ENCODE data around the gene ATRAID. TPM values are rescaled to one million over a fixed set of nuclear protein-coding genes. Genes with fewer than 3 reads are reported as not detected.

The ATRAID gene
- polyA plus RNA-seq, 10 donors: 89.7 to 104 (median 97.5) TPM

Other genes with a start within 250 kb of the ATRAID start
- 10 to 100 TPM; 17.1 to 41.5 (median 25.0) TPM for gene MAPRE3, start 241.4 kb upstream of the ATRAID start, polyA plus RNA-seq (ENCODE audit: insufficient read length in 10 of 10)
- gene TMEM214, start 179.1 kb upstream of the ATRAID start, polyA plus RNA-seq (ENCODE audit: insufficient read length in 10 of 10): 10 to 100 TPM; 60.1 to 89.9 (median 68.5) TPM
- 10 to 100 TPM; 17.6 to 22.1 (median 19.1) TPM for gene AGBL5, start 160.4 kb upstream of the ATRAID start, polyA plus RNA-seq (ENCODE audit: insufficient read length in 10 of 10)
- gene OST4, start 140.4 kb upstream of the ATRAID start, polyA plus RNA-seq (ENCODE audit: insufficient read length in 10 of 10): 100 to 1,000 TPM; 208 to 290 (median 237) TPM
- gene EMILIN1, start 133.4 kb upstream of the ATRAID start, polyA plus RNA-seq (ENCODE audit: insufficient read length in 10 of 10): 100 to 1,000 TPM in 2 of 10 donors, 10 to 100 TPM in 8; 45.1 to 143 (median 65.3) TPM
- 1 to 10 TPM in 9 of 10 donors, under 1 TPM in 1; 1.00 to 3.0 (median 2.5) TPM for gene KHK, start 125.3 kb upstream of the ATRAID start, polyA plus RNA-seq (ENCODE audit: insufficient read length in 10 of 10)
- 1 to 10 TPM; 1.3 to 5.6 (median 3.2) TPM for gene CGREF1, start 92.9 kb upstream of the ATRAID start, polyA plus RNA-seq (ENCODE audit: insufficient read length in 10 of 10)
- under 1 TPM; 0.17 to 0.84 (median 0.28) TPM for gene ABHD1, start 88.2 kb upstream of the ATRAID start, polyA plus RNA-seq (ENCODE audit: insufficient read length in 10 of 10)
- 10 to 100 TPM; 29.9 to 40.5 (median 35.4) TPM for gene PREB, start 77.4 kb upstream of the ATRAID start, polyA plus RNA-seq (ENCODE audit: insufficient read length in 10 of 10)
- gene PRR30, start 72.6 kb upstream of the ATRAID start, polyA plus RNA-seq (ENCODE audit: insufficient read length in 10 of 10): not detected
- gene TCF23, start 63.0 kb upstream of the ATRAID start, polyA plus RNA-seq (ENCODE audit: insufficient read length in 10 of 10): under 1 TPM; 0.19 to 0.86 (median 0.36) TPM
- gene SLC5A6, start 227 bp downstream of the ATRAID start, polyA plus RNA-seq (ENCODE audit: insufficient read length in 10 of 10): 10 to 100 TPM; 13.4 to 25.8 (median 18.6) TPM
- gene CAD, start 5.3 kb downstream of the ATRAID start, polyA plus RNA-seq (ENCODE audit: insufficient read length in 10 of 10): 10 to 100 TPM; 17.6 to 39.5 (median 28.7) TPM
- 1 to 10 TPM in 1 of 10 donors, under 1 TPM in 9; 0.24 to 1.2 (median 0.46) TPM for gene SLC30A3, start 51.0 kb downstream of the ATRAID start, polyA plus RNA-seq (ENCODE audit: insufficient read length in 10 of 10)
- under 1 TPM in 3 of 10 donors, not detected in 7; 0.12 to 0.39 (median 0.26) TPM for gene DNAJC5G, start 63.4 kb downstream of the ATRAID start, polyA plus RNA-seq (ENCODE audit: insufficient read length in 10 of 10)
- 100 to 1,000 TPM in 1 of 10 donors, 10 to 100 TPM in 9; 32.9 to 106 (median 73.2) TPM for gene TRIM54, start 70.4 kb downstream of the ATRAID start, polyA plus RNA-seq (ENCODE audit: insufficient read length in 10 of 10)
- gene UCN, start 96.4 kb downstream of the ATRAID start, polyA plus RNA-seq (ENCODE audit: insufficient read length in 10 of 10): 1 to 10 TPM in 7 of 10 donors, under 1 TPM in 3; 0.44 to 2.1 (median 1.2) TPM
- gene MPV17, start 111.1 kb downstream of the ATRAID start, polyA plus RNA-seq (ENCODE audit: insufficient read length in 10 of 10): 10 to 100 TPM; 39.0 to 68.5 (median 47.1) TPM
- gene GTF3C2, start 144.7 kb downstream of the ATRAID start, polyA plus RNA-seq (ENCODE audit: insufficient read length in 10 of 10): 10 to 100 TPM; 24.0 to 44.3 (median 32.1) TPM
- 10 to 100 TPM; 27.4 to 37.7 (median 32.9) TPM for gene EIF2B4, start 158.3 kb downstream of the ATRAID start, polyA plus RNA-seq (ENCODE audit: insufficient read length in 10 of 10)
- 10 to 100 TPM; 61.3 to 88.8 (median 74.0) TPM for gene SNX17, start 158.6 kb downstream of the ATRAID start, polyA plus RNA-seq (ENCODE audit: insufficient read length in 10 of 10)
- 10 to 100 TPM in 8 of 10 donors, 1 to 10 TPM in 2; 7.7 to 14.4 (median 11.6) TPM for gene ZNF513, start 168.7 kb downstream of the ATRAID start, polyA plus RNA-seq (ENCODE audit: insufficient read length in 10 of 10)
- gene PPM1G, start 197.6 kb downstream of the ATRAID start, polyA plus RNA-seq (ENCODE audit: insufficient read length in 10 of 10): 10 to 100 TPM; 49.3 to 64.6 (median 56.7) TPM
- 100 to 1,000 TPM; 106 to 133 (median 118) TPM for gene NRBP1, start 216.6 kb downstream of the ATRAID start, polyA plus RNA-seq (ENCODE audit: insufficient read length in 10 of 10)
- 1 to 10 TPM; 1.3 to 4.5 (median 2.3) TPM for gene KRTCAP3, start 230.3 kb downstream of the ATRAID start, polyA plus RNA-seq (ENCODE audit: insufficient read length in 10 of 10)

Data from muscle of back (tissue), 10 donors.